K562 (cell line): ENCODE results near the gene UTP25. TPM values are rescaled to one million over a fixed set of nuclear protein-coding genes. Genes with fewer than 3 reads are reported as not detected.
A peak's percentile ranks its signal among the peaks of the same experiment; 100 is the strongest.

ENCODE experiments used
- ATAC-seq: fragments of 200-7000 bp; cut with Tn5 transposase; 3 replicates; pipeline ENCODE4 v1.9.1; 2020; ENCODE audit warnings: moderate library complexity
- BruUV-seq: library from RNA; stranded (reverse); fragments of 400-500 nt; replicated peaks from 2 replicates; lab custom pipeline; 2021; lab: Mats Ljungman, UMichigan
- CTCF ChIA-PET: fragments of 300-600 bp; formaldehyde crosslinking; extraction: SDS; loops from one replicate; lab custom pipeline; 2021; ENCODE audit warnings: low intra/inter-chr PET ratio; lab: Yijun Ruan, JAX
- POLR2A ChIA-PET: fragments of 300-600, 350-650 bp; sonication (Branson Sonifier 250); formaldehyde crosslinking; extraction: SDS; loops from one replicate; lab custom pipeline; 2021; ENCODE audit warnings: antibody characterized with exemption, inconsistent platforms; lab: Yijun Ruan, JAX
- DNase-seq, 4 experiments: peaks; one replicate each; pipeline versions ENCODE4 v3.0.0 to v3.0.0-alpha.2; 2011 to 2018; ENCODE audit warnings: low spot score in 3 of 4, mixed read lengths in 3 of 4; ENCODE audit errors: extremely low read depth in 1 of 4
- FAIRE-seq: peaks from 2 replicates; lab custom pipeline; 2011; peaks lifted over from hg19 to GRCh38; lab: Jason Lieb, UNC
- H2AFZ ChIP-seq: 2 replicates; pipeline ENCODE4 v1.6.0; 2011; ENCODE audit warnings: low read depth, low read length, control low read depth, inconsistent platforms
- H3K27ac ChIP-seq: fragments of 200-600 bp; 3 replicates; pipeline ENCODE4 v1.8.0; 2011; ENCODE audit warnings: low read depth, mild to moderate bottlenecking, control low read depth, inconsistent platforms, low read length, moderate library complexity, mixed read lengths; ENCODE audit errors: extremely low read depth
- H3K27me3 ChIP-seq, 2 experiments: fragments of 300-600 bp in 1 of 2; 2 replicates in 1 of 2; 3 replicates in 1 of 2; pipeline versions ENCODE4 v1.6.0 to v1.8.0; 2011; ENCODE audit warnings: inconsistent platforms in 2 of 2, low read length in 2 of 2, mild to moderate bottlenecking in 1 of 2, mixed read lengths in 1 of 2, moderate library complexity in 1 of 2; ENCODE audit not compliant: control insufficient read depth in 2 of 2, insufficient read depth in 2 of 2
- H3K36me3 ChIP-seq: fragments of 300-600 bp; 3 replicates; pipeline ENCODE4 v1.8.0; 2011; ENCODE audit warnings: mild to moderate bottlenecking, low read length, inconsistent platforms; ENCODE audit not compliant: control insufficient read depth, insufficient read depth
- H3K4me1 ChIP-seq, 2 experiments: fragments of 200-600 bp in 1 of 2; replicated peaks in 1 of 2; 2 replicates in 1 of 2; 3 replicates in 1 of 2; pipeline versions ENCODE4 v1.5.1 to v1.8.0; 2011; ENCODE audit warnings: inconsistent platforms in 2 of 2, low read length in 2 of 2, mild to moderate bottlenecking in 1 of 2, mixed read lengths in 1 of 2, moderate library complexity in 1 of 2; ENCODE audit not compliant: control insufficient read depth in 2 of 2, insufficient read depth in 2 of 2
- H3K4me2 ChIP-seq: 2 replicates; pipeline ENCODE4 v1.6.1; 2011; ENCODE audit warnings: low read length, control low read depth, inconsistent platforms, mixed read lengths; ENCODE audit not compliant: insufficient read depth
- H3K4me3 ChIP-seq: fragments of 200-600 bp; sonication (generic), shearing (Covaris generic); 2 replicates; pipeline ENCODE4 v1.5.1; 2016; ENCODE audit warnings: control low read depth, inconsistent platforms
- H3K79me2 ChIP-seq: fragments of 200-600 bp; 3 replicates; pipeline ENCODE4 v1.8.0; 2011; ENCODE audit warnings: low read length, inconsistent platforms; ENCODE audit not compliant: control insufficient read depth, insufficient read depth
- H3K9ac ChIP-seq, 2 experiments: 2 replicates each; pipeline versions ENCODE4 v1.6.0 to v1.6.1; 2011; ENCODE audit warnings: low read depth in 2 of 2, low read length in 2 of 2, control low read depth in 1 of 2, inconsistent platforms in 1 of 2, mild to moderate bottlenecking in 1 of 2, mixed read lengths in 1 of 2; ENCODE audit not compliant: insufficient read depth in 1 of 2
- H3K9me1 ChIP-seq: one replicate; pipeline ENCODE4 v1.6.0; 2011; ENCODE audit warnings: inconsistent platforms, mild to moderate bottlenecking, low read length, moderate library complexity; ENCODE audit not compliant: control insufficient read depth, insufficient read depth
- H3K9me3 ChIP-seq: replicated peaks from 2 replicates; pipeline ENCODE4 v1.5.1; 2011; ENCODE audit warnings: low read depth, low read length, inconsistent platforms; ENCODE audit not compliant: control insufficient read depth, insufficient read depth
- H4K20me1 ChIP-seq: replicated peaks from 2 replicates; pipeline ENCODE4 v1.6.1; 2011; ENCODE audit warnings: low read length, inconsistent platforms, mixed read lengths; ENCODE audit not compliant: control insufficient read depth, insufficient read depth
- CBX1 ChIP-seq: sonication (generic); IDR thresholded peaks from 2 replicates; pipeline ENCODE4 v1.6.1; 2016; ENCODE audit warnings: antibody characterized with exemption, low read depth, mild to moderate bottlenecking
- GABPB1 ChIP-seq: sonication (generic); formaldehyde crosslinking; IDR thresholded peaks from 2 replicates; pipeline ENCODE4 v1.8.0; 2022; ENCODE audit warnings: mild to moderate bottlenecking, missing genetic modification reagents
- GTF2A2 ChIP-seq: IDR thresholded peaks from 2 replicates; pipeline ENCODE4 v1.6.1; 2016; ENCODE audit warnings: mild to moderate bottlenecking, missing genetic modification characterization, missing compliant biosample characterization
- MAFG ChIP-seq: fragments of 450-650 bp; conservative IDR thresholded peaks from 2 replicates; pipeline ENCODE4 v1.6.1; 2016; ENCODE audit warnings: missing genetic modification characterization, missing compliant biosample characterization
- MAFK ChIP-seq: IDR thresholded peaks from 2 replicates; pipeline ENCODE4 v1.6.1; 2011; ENCODE audit warnings: low read length, improper control_type of control experiment
- MAZ ChIP-seq, 2 experiments: fragments of 450-650 bp in 1 of 2; sonication (generic) in 1 of 2; formaldehyde crosslinking; IDR thresholded peaks in 1 of 2; conservative IDR thresholded peaks in 1 of 2; 2 replicates each; pipeline versions ENCODE4 v1.4.0 to v1.5.0; 2020; ENCODE audit warnings: mild to moderate bottlenecking in 1 of 2, missing genetic modification reagents in 1 of 2
- MEF2D ChIP-seq: conservative IDR thresholded peaks from 2 replicates; pipeline ENCODE4 v1.6.1; 2016; ENCODE audit warnings: low read depth, missing genetic modification characterization, missing compliant biosample characterization
- MIER1 ChIP-seq: fragments of 450-650 bp; IDR thresholded peaks from 2 replicates; pipeline ENCODE4 v1.6.1; 2016; ENCODE audit warnings: antibody characterized with exemption, mild to moderate bottlenecking, low read depth
- MYC ChIP-seq, 2 experiments: fragments of 250-450 bp in 1 of 2; sonication (Bioruptor Pico) in 1 of 2; IDR thresholded peaks; 2 replicates each; pipeline versions ENCODE4 v1.5.1 to v1.6.1; 2012 to 2021; ENCODE audit warnings: low read depth in 2 of 2, borderline replicate concordance in 1 of 2, improper control_type of control experiment in 1 of 2, low read length in 1 of 2, mild to moderate bottlenecking in 1 of 2, moderate library complexity in 1 of 2
- NCOR1 ChIP-seq: fragments of 450-650 bp; IDR thresholded peaks from 2 replicates; pipeline ENCODE4 v1.6.1; 2016; ENCODE audit warnings: mild to moderate bottlenecking, moderate library complexity
- NFATC3 ChIP-seq: fragments of 450-650 bp; IDR thresholded peaks from 2 replicates; pipeline ENCODE4 v1.6.1; 2017; ENCODE audit warnings: mild to moderate bottlenecking
- RBM34 ChIP-seq: fragments of 200-400 bp; formaldehyde crosslinking; IDR thresholded peaks from 2 replicates; pipeline ENCODE4 v1.6.1; 2018; ENCODE audit warnings: low read length, borderline replicate concordance; ENCODE audit not compliant: insufficient read depth
- SETDB1 ChIP-seq: IDR thresholded peaks from one replicate; pipeline ENCODE4 v1.6.1; 2012; ENCODE audit warnings: low read length, control low read depth, inconsistent platforms
- SREBF1 ChIP-seq: fragments of 150-350 bp; IDR thresholded peaks from 2 replicates; pipeline ENCODE4 v1.6.1; 2014; ENCODE audit warnings: antibody characterized with exemption, low read depth, low read length, borderline replicate concordance
- ZNF583 ChIP-seq: fragments of 250-450 bp; sonication (Bioruptor Pico); IDR thresholded peaks from 2 replicates; pipeline ENCODE4 v1.4.0; 2020
- WGBS: fragments of 100-300 bp; shearing (Covaris generic); methylation state at CpG from one replicate; pipeline ENCODE4 v1.1.6; 2016; ENCODE audit warnings: low coverage, mixed read lengths; ENCODE audit not compliant: insufficient coverage; ENCODE audit errors: missing lambda C conversion rate; 5-methylcytosine and 5-hydroxymethylcytosine counted together
- in situ Hi-C: fragments of 300-500 bp; cut with MboI; formaldehyde crosslinking; loops from 4 replicates; pipeline ENCODE4 v1.15.0; 2018; ENCODE audit warnings: inconsistent platforms, mixed read lengths
- intact Hi-C: fragments of 100-400 bp; cut with micrococcal nuclease; formaldehyde crosslinking; loops from 2 replicates; pipeline ENCODE4 v1.14.2; 2022
- polyA plus RNA-seq, 8 experiments: library from polyadenylated mRNA; depleted of rRNA in 4 of 8; stranded (reverse) in 5 of 8; unstranded in 3 of 8; fragments of >200 nt; fragmentation: Nextera tagmentation in 2 of 8; fragmentation: Illumina TruSeq in 1 of 8; extraction: Ambion mirVana in 2 of 8; extraction: Trizol in 1 of 8; gene quantifications; 2 replicates each; pipeline versions ENCODE4 v1.2.1 to v1.2.3, GENCODE V29; 2011 to 2014; ENCODE audit warnings: inconsistent platforms in 1 of 8, missing spikeins in 1 of 8
- total RNA-seq, 7 experiments: library from RNA; depleted of rRNA in 6 of 7; stranded (reverse); fragments of >200 nt in 6 of 7; fragmentation: Illumina TruSeq in 2 of 7; extraction: Trizol in 2 of 7; gene quantifications; 2 replicates each; pipeline versions ENCODE4 v1.2.1 to v1.2.3, GENCODE V29; 2011 to 2021; ENCODE audit warnings: low replicate concordance in 1 of 7
- TF ChIP-seq, protein P1 (sequence below): sonication (generic); formaldehyde crosslinking; IDR thresholded peaks from 2 replicates; pipeline ENCODE4 v1.8.1; 2023; ENCODE audit warnings: mild to moderate bottlenecking, missing genetic modification reagents
- TF ChIP-seq, protein P2 (sequence below): fragments of 250-450 bp; sonication (Bioruptor Pico); IDR thresholded peaks from 2 replicates; pipeline ENCODE4 v1.8.0; 2021; ENCODE audit warnings: moderate library complexity, mild to moderate bottlenecking, inconsistent platforms

Gene UTP25
- total and polyA plus RNA-seq, 9 of the 15 experiments (the other 6 are each of a cell fraction or from before 2014, with no cell fraction given): 5.7 to 17.6 (median 12.0) TPM

- peak within 1 kb of the TSS; percentile 84 for H3K27ac ChIP-seq
- ChIA-PET CTCF (interaction anchor here (0.5 kb wide), 1 partner anchor 40 kb away, joined by 3 read pairs; no protein-coding TSS in a partner anchor), POLR2A (interaction anchor here (0.6 to 2.0 kb wide), 7 partner anchors 9 to 263 kb away, joined by 3 to 15 read pairs (median 5); no protein-coding TSS in a partner anchor)
- H3K4me3 ChIP-seq: peak within 1 kb of the TSS; percentile 60
- peaks cover 11% of the 10 kb centered on the region; the same call in 2 of the 3 replicates for H3K79me2 ChIP-seq
- BruUV-seq: TSS peak; percentile 91
- peaks cover 10% of the 10 kb centered on the region for H3K9me3 ChIP-seq
- intact Hi-C loops: loop anchor here (1.0 kb wide), 2 partner anchors 39 to 43 kb away; partner anchors contain the start of gene UTP25
- WGBS: 4% methylated on average over 48 of the region's 48 CpGs
- H3K4me2 ChIP-seq: peak within 1 kb of the TSS; percentile 97
- peaks cover 0 to 10% of the 10 kb centered on the region in 2 experiments; a peak in 1 of 5 replicates for H3K27me3 ChIP-seq
- peak within 1 kb of the TSS; percentile 93 for H3K9ac ChIP-seq
- H3K4me1 ChIP-seq: peaks cover 3 to 11% of the 10 kb centered on the region in 2 experiments; a peak in 3 of 5 replicates
- peak within 1 kb of the TSS; percentile 98 for H2AFZ ChIP-seq
- DNase-seq: peak; percentile 99 to 100 (median 100)
- peak; percentile 95 for FAIRE-seq
- peaks cover 8% of the 10 kb centered on the region for H3K36me3 ChIP-seq
- ATAC-seq: peak; percentile 100
- H3K9me1 ChIP-seq: no peaks in the 10 kb centered on the region
- H4K20me1 ChIP-seq: no peaks in the 10 kb centered on the region
- in situ Hi-C loops: no loop called here
- no peak for TF ChIP-seq RBM34
- peak; percentile 61 for TF ChIP-seq MAFG (tag)
- TF ChIP-seq, protein P1, sequence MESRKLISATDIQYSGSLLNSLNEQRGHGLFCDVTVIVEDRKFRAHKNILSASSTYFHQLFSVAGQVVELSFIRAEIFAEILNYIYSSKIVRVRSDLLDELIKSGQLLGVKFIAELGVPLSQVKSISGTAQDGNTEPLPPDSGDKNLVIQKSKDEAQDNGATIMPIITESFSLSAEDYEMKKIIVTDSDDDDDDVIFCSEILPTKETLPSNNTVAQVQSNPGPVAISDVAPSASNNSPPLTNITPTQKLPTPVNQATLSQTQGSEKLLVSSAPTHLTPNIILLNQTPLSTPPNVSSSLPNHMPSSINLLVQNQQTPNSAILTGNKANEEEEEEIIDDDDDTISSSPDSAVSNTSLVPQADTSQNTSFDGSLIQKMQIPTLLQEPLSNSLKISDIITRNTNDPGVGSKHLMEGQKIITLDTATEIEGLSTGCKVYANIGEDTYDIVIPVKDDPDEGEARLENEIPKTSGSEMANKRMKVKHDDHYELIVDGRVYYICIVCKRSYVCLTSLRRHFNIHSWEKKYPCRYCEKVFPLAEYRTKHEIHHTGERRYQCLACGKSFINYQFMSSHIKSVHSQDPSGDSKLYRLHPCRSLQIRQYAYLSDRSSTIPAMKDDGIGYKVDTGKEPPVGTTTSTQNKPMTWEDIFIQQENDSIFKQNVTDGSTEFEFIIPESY: peak; percentile 61
- TF ChIP-seq SREBF1: no peak
- peak; percentile 98 for TF ChIP-seq GABPB1
- TF ChIP-seq, protein P2, sequence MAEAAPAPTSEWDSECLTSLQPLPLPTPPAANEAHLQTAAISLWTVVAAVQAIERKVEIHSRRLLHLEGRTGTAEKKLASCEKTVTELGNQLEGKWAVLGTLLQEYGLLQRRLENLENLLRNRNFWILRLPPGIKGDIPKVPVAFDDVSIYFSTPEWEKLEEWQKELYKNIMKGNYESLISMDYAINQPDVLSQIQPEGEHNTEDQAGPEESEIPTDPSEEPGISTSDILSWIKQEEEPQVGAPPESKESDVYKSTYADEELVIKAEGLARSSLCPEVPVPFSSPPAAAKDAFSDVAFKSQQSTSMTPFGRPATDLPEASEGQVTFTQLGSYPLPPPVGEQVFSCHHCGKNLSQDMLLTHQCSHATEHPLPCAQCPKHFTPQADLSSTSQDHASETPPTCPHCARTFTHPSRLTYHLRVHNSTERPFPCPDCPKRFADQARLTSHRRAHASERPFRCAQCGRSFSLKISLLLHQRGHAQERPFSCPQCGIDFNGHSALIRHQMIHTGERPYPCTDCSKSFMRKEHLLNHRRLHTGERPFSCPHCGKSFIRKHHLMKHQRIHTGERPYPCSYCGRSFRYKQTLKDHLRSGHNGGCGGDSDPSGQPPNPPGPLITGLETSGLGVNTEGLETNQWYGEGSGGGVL (CRISPR knock-in tag): no peak
- 0 out of 2 replicates have a peak, but pooled peaks have one; percentile 67 for TF ChIP-seq MIER1
- 0 out of 2 replicates have a peak, but pooled peaks have one; percentile 51 for TF ChIP-seq MEF2D (tag)
- no peak; the same call in 1 of the 2 replicates for TF ChIP-seq NCOR1
- TF ChIP-seq GTF2A2 (tag): peak; percentile 56; the same call in 1 of the 2 replicates
- peak; percentile 8; the same call in 1 of the 2 replicates for TF ChIP-seq ZNF583 (CRISPR knock-in tag)
- peak; percentile 80 to 84 for TF ChIP-seq MAZ (CRISPR knock-in tag; conservative IDR thresholded peaks at IDR 0.05 in 1 of 2, IDR thresholded peaks at IDR 0.05 in 1 of 2)
- TF ChIP-seq SETDB1: peak; percentile 68
- TF ChIP-seq MYC (IDR thresholded peaks at IDR 0.05; ENCODE audit: low read depth, low read length): peak; percentile 89
- no peak for TF ChIP-seq MYC (CRISPR knock-in tag; IDR thresholded peaks at IDR 0.05; ENCODE audit: borderline replicate concordance, low read depth)
- TF ChIP-seq NFATC3: peak; percentile 44; the same call in 1 of the 2 replicates
- peak; percentile 29 for TF ChIP-seq MAFK
- peak; percentile 92 for TF ChIP-seq CBX1
These were observed 43.3 kb upstream of the UTP25 start, which contains the start of gene C1orf74 for GRCh38 chr1:209784265-209785169. C1orf74 (minus strand) TSS chr1:209784559; CDS start chr1:209783634, 925 bp downstream.
